Testis (tissue), 2 donors: ENCODE data around the gene BBS5.

Experiments used
- POLR2A ChIP-seq: fragments of 450-650 bp; IDR thresholded peaks from one replicate; pipeline ENCODE4 v1.6.1; 2017; ENCODE audit warnings: antibody characterized with exemption, mild to moderate bottlenecking, moderate library complexity
- TF ChIP-seq, protein P1 (sequence below), 3 experiments: fragments of 450-650 bp in 2 of 3; fragments of 200-600 bp in 1 of 3; sonication (generic) in 1 of 3; IDR thresholded peaks; one replicate each; pipeline ENCODE4 v1.5.1; 2016 to 2019; ENCODE audit warnings: antibody characterized with exemption in 3 of 3, mild to moderate bottlenecking in 2 of 3, moderate library complexity in 1 of 3

DNA sequence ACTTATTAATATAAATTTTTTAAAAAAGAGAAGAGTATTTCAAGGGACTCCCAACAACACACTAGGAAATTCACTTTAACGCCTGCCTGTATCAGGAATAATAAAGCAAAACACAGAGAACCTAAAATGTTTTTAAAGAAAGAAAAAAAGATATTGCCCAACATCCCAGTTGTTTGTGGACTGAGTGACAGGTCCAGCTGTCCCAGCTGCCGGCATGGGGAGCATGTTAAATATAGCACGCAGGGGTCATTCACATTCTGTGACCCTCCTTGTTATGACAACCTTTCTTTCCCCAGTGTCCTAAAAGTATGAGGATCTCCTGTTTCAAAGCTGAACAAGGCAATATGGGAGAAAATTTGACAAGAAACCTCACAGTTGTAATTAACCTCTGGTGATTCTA lies 34.6 kb downstream of the BBS5 start:
- TF ChIP-seq, protein P1, sequence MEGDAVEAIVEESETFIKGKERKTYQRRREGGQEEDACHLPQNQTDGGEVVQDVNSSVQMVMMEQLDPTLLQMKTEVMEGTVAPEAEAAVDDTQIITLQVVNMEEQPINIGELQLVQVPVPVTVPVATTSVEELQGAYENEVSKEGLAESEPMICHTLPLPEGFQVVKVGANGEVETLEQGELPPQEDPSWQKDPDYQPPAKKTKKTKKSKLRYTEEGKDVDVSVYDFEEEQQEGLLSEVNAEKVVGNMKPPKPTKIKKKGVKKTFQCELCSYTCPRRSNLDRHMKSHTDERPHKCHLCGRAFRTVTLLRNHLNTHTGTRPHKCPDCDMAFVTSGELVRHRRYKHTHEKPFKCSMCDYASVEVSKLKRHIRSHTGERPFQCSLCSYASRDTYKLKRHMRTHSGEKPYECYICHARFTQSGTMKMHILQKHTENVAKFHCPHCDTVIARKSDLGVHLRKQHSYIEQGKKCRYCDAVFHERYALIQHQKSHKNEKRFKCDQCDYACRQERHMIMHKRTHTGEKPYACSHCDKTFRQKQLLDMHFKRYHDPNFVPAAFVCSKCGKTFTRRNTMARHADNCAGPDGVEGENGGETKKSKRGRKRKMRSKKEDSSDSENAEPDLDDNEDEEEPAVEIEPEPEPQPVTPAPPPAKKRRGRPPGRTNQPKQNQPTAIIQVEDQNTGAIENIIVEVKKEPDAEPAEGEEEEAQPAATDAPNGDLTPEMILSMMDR (IDR thresholded peaks at IDR 0.05), result no peak
- no peak for TF ChIP-seq POLR2A
